Astrocyte (in vitro differentiated cells and primary cell): ENCODE results near the gene ASCC2.

ENCODE experiments used
- EZH2 ChIP-seq: IDR thresholded peaks from 2 replicates; pipeline ENCODE4 v1.6.1; 2012; ENCODE audit warnings: mild to moderate bottlenecking, low read length, inconsistent platforms; ENCODE audit not compliant: insufficient read depth
- TF ChIP-seq, protein P1 (sequence below): IDR thresholded peaks from 2 replicates; pipeline ENCODE4 v1.5.1; 2011; ENCODE audit warnings: low read depth, mild to moderate bottlenecking, inconsistent platforms, low read length, moderate library complexity; ENCODE audit not compliant: insufficient read depth

DNA sequence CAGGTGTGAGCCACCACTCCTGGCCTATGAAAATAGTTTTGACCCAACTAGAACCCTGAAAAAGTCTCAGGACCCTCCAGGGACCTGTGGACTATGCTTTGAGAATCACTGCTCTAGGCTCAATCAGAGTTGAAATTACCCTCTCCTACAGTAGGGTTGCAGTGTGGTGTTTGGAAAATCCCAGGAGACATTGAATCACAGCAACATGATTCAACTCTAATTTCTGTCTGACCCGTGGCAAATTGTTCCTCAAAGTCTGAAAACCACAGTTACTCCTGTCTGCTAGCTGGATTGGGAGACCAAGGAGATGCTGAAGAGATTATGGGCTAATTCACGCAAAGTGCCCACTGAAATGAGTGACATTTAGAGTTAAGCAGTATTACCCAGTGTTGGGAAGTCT, 39.5 kb upstream of the ASCC2 start:
- TF ChIP-seq, protein P1, sequence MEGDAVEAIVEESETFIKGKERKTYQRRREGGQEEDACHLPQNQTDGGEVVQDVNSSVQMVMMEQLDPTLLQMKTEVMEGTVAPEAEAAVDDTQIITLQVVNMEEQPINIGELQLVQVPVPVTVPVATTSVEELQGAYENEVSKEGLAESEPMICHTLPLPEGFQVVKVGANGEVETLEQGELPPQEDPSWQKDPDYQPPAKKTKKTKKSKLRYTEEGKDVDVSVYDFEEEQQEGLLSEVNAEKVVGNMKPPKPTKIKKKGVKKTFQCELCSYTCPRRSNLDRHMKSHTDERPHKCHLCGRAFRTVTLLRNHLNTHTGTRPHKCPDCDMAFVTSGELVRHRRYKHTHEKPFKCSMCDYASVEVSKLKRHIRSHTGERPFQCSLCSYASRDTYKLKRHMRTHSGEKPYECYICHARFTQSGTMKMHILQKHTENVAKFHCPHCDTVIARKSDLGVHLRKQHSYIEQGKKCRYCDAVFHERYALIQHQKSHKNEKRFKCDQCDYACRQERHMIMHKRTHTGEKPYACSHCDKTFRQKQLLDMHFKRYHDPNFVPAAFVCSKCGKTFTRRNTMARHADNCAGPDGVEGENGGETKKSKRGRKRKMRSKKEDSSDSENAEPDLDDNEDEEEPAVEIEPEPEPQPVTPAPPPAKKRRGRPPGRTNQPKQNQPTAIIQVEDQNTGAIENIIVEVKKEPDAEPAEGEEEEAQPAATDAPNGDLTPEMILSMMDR, result no peak
- TF ChIP-seq EZH2, result no peak
